ENCODE results near the gene PRR22.

Gene PRR22

GRCh38 chr19:5822181-5822844 is 37.8 kb upstream of the PRR22 start:
- TF ChIP-seq CTCF (conservative IDR thresholded peaks at IDR 0.05; ENCODE audit: low read depth, low read length) = no peak
- H3K4me3 ChIP-seq (ENCODE audit: low read depth, low read length) = no peak overlapping the region
- DNase-seq (ENCODE audit: low read depth) = no peak

GRCh38 chr19:5821521-5822180 is 37.1 kb upstream of the PRR22 start:
- no peak for TF ChIP-seq CTCF (conservative IDR thresholded peaks at IDR 0.05; ENCODE audit: low read depth, low read length)
- no peak for DNase-seq (ENCODE audit: low read depth)
- H3K4me3 ChIP-seq (ENCODE audit: low read depth, low read length) = no peak overlapping the region

- no peak for TF ChIP-seq CTCF (conservative IDR thresholded peaks at IDR 0.05; ENCODE audit: low read depth, low read length)
- no peak for DNase-seq (ENCODE audit: low read depth)
- no peak overlapping the region for H3K4me3 ChIP-seq (ENCODE audit: low read depth, low read length)
Observed at GRCh38 chr19:5820785-5821184, 36.2 kb upstream of the PRR22 start.

GRCh38 chr19:5818594-5818993 is 34.0 kb upstream of the PRR22 start:
- no peak overlapping the region for H3K4me3 ChIP-seq (ENCODE audit: low read depth, low read length)
- no peak for DNase-seq (ENCODE audit: low read depth)
- no peak for TF ChIP-seq CTCF (conservative IDR thresholded peaks at IDR 0.05; ENCODE audit: low read depth, low read length)

GRCh38 chr19:5817218-5817617 is 32.7 kb upstream of the PRR22 start:
- DNase-seq (ENCODE audit: low read depth) = no peak
- TF ChIP-seq CTCF (conservative IDR thresholded peaks at IDR 0.05; ENCODE audit: low read depth, low read length) = no peak
- no peak overlapping the region for H3K4me3 ChIP-seq (ENCODE audit: low read depth, low read length)

GRCh38 chr19:5814852-5815246 is 30.3 kb upstream of the PRR22 start:
- no peak for DNase-seq (ENCODE audit: low read depth)
- H3K4me3 ChIP-seq (ENCODE audit: low read depth, low read length) = no peak overlapping the region
- no peak for TF ChIP-seq CTCF (conservative IDR thresholded peaks at IDR 0.05; ENCODE audit: low read depth, low read length)
